ENCODE results near the gene DNAH7. TPM values are rescaled to one million over a fixed set of nuclear protein-coding genes. Genes with fewer than 3 reads are reported as not detected.

Gene DNAH7
- total and polyA plus RNA-seq, 12 donors, result 0.36 to 3.6 (median 1.4) TPM

- intact Hi-C loops (cut with DNase I), result no loop called here
- Histone ChIP-seq H3K27ac (no peak overlapping the region), H3K4me1 (replicated peaks in 1 of 2) (peaks cover 0 to 8% of the 10 kb centered on the region in 2 donors), H3K4me3 (no peak overlapping the region), H3K9me3 (replicated peaks in 1 of 3) (no peaks in the 10 kb centered on the region), H3K36me3 (replicated peaks in 1 of 2) (no peaks in the 10 kb centered on the region), H3K27me3 (no peaks in the 10 kb centered on the region)
- DNase-seq, result no peak
- TF ChIP-seq CTCF (IDR thresholded peaks at IDR 0.05), result no peak
- WGBS, 4 donors, result 93 to 96% (median 96%) methylated on average over 2 of the region's 2 CpGs
Observed at GRCh38 chr2:195836002-195836401, 232.6 kb downstream of the DNAH7 start.

- TF ChIP-seq CTCF (IDR thresholded peaks at IDR 0.05), result no peak
- TF ChIP-seq POLR2A (IDR thresholded peaks at IDR 0.05), result no peak
- 92 to 97% (median 93%) methylated on average over 1 of the region's 1 CpG for WGBS, 4 donors
- intact Hi-C loops (cut with DNase I), result no loop called here
- H3K4me3 ChIP-seq, result no peak overlapping the region
- H3K9me3 ChIP-seq (replicated peaks in 1 of 3), result peaks cover 0 to 2% (median 0%) of the 10 kb centered on the region in 3 donors
- H3K27me3 ChIP-seq, result no peaks in the 10 kb centered on the region
- DNase-seq, result no peak
- no peak overlapping the region for H3K27ac ChIP-seq
- no peaks in the 10 kb centered on the region for H3K36me3 ChIP-seq (replicated peaks in 1 of 2)
- H3K4me1 ChIP-seq (replicated peaks in 1 of 2), result peaks cover 0 to 8% of the 10 kb centered on the region in 2 donors
Observed at GRCh38 chr2:195834836-195835235, 233.8 kb downstream of the DNAH7 start.

DNA sequence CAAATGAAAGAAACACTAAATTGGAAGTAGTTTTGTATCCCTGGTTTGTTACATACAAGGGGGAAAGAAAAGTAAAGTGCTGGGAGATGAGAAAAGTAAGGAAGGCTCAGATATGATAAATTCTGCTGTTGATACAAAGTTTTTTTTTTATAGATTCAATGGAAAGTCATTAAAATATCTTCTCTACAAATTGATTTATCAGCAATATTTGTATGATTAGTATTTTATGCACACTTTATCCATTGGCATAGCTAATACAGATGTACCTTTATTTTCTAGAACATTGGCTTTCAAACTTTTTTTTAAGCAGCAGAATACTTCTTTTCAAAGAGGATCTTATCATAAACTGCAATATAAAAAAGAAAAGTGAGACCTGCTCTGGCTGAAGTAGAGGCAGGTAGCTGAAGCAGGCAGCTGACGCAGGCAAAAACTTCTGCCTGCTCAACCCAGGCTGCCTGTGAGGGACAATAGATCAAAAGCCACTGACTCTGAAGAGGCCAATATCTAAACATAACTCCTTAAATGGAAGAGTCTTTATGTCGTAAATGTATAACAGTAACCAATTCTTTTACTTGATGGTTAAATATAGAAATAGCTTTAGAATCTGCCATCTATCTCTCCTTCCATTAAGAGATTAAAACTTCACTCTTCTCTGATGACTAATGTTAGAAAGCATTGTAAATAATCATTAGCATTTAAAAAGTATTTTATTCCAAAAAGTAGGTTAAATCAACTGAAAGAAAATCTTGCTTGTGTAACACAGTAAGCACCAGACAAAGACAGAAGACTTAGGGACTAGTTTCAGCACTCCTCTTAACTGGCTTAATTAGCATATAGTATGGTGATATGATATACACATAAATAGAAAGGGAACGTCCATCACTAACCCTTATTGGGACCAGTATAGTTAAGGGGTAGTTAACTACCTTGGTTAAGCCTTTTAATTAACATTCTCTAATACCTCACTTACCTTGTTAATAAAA is 237.4 kb downstream of the DNAH7 start:
- Histone ChIP-seq H3K4me1 (replicated peaks in 1 of 2) (no peaks in the 10 kb centered on the region), H3K27me3 (no peaks in the 10 kb centered on the region), H3K36me3 (replicated peaks in 1 of 2) (no peaks in the 10 kb centered on the region), H3K9me3 (replicated peaks in 1 of 3) (peaks cover 0 to 5% (median 0%) of the 10 kb centered on the region in 3 donors), H3K27ac (no peak overlapping the region), H3K4me3 (no peak overlapping the region)
- no peak for TF ChIP-seq CTCF (IDR thresholded peaks at IDR 0.05)
- TF ChIP-seq POLR2A (IDR thresholded peaks at IDR 0.05), result no peak
- no peak for DNase-seq
- 67 to 77% (median 67%) methylated on average over 3 of the region's 3 CpGs for WGBS, 4 donors
- intact Hi-C loops (cut with DNase I), result no loop called here

GRCh38 chr2:195824478-195824877 is 244.2 kb downstream of the DNAH7 start:
- no peaks in the 10 kb centered on the region for H3K27me3 ChIP-seq
- intact Hi-C loops (cut with DNase I), result no loop called here
- H3K4me3 ChIP-seq, result no peak overlapping the region
- H3K36me3 ChIP-seq (replicated peaks in 1 of 2), result no peaks in the 10 kb centered on the region
- WGBS, 4 donors, result 93 to 96% (median 95%) methylated on average over 2 of the region's 2 CpGs
- H3K27ac ChIP-seq, result no peak overlapping the region
- H3K9me3 ChIP-seq (replicated peaks in 1 of 3), result no peaks in the 10 kb centered on the region
- no peak for DNase-seq
- H3K4me1 ChIP-seq (replicated peaks in 1 of 2), result no peaks in the 10 kb centered on the region
- TF ChIP-seq POLR2A (IDR thresholded peaks at IDR 0.05) (no peak), CTCF (IDR thresholded peaks at IDR 0.05) (no peak)

Data from adrenal gland (tissue), 12 donors.